Fibroblast of lung (primary cell): ENCODE data around the gene TGFBR3.

Source experiments
- EZH2 ChIP-seq: IDR thresholded peaks from 2 replicates; pipeline ENCODE4 v1.5.1; 2012; ENCODE audit warnings: low read length, control low read depth, mild to moderate bottlenecking; ENCODE audit errors: missing control alignments
- TF ChIP-seq, protein P1 (sequence below), 2 donors: IDR thresholded peaks in 1 of 2; conservative IDR thresholded peaks in 1 of 2; 1 replicate in 1 of 2; 2 replicates in 1 of 2; pipeline ENCODE4 v1.5.1; 2011 to 2012; ENCODE audit warnings: low read length in 2 of 2, control low read depth in 1 of 2, inconsistent platforms in 1 of 2, low read depth in 1 of 2, mild to moderate bottlenecking in 1 of 2

DNA sequence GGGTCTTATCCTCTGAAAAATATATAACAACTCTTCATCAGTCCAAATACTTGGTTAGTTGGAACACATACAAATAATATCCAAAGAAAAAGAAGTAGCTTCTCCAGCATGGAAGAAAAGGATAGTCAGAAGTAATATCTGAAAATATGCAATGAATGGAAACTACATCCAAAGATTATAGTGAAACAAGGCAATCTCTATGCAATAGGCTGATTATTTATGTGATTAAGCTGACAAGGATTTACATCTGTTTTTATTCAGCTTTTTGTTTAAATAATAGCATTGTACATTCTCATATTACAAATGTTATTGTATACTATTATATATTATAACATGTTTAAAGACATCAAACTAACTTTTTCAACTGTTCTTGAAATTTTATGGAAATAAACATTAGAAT is 15.3 kb upstream of the TGFBR3 start:
- TF ChIP-seq, protein P1, sequence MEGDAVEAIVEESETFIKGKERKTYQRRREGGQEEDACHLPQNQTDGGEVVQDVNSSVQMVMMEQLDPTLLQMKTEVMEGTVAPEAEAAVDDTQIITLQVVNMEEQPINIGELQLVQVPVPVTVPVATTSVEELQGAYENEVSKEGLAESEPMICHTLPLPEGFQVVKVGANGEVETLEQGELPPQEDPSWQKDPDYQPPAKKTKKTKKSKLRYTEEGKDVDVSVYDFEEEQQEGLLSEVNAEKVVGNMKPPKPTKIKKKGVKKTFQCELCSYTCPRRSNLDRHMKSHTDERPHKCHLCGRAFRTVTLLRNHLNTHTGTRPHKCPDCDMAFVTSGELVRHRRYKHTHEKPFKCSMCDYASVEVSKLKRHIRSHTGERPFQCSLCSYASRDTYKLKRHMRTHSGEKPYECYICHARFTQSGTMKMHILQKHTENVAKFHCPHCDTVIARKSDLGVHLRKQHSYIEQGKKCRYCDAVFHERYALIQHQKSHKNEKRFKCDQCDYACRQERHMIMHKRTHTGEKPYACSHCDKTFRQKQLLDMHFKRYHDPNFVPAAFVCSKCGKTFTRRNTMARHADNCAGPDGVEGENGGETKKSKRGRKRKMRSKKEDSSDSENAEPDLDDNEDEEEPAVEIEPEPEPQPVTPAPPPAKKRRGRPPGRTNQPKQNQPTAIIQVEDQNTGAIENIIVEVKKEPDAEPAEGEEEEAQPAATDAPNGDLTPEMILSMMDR (conservative IDR thresholded peaks at IDR 0.05 in 1 of 2, IDR thresholded peaks at IDR 0.05 in 1 of 2; ENCODE audit: low read depth in 1 of 2, low read length in 2 of 2): no peak
- TF ChIP-seq EZH2: no peak
